Measurements from ENCODE around the gene LTBP1. TPM values are rescaled to one million over a fixed set of nuclear protein-coding genes. Genes with fewer than 3 reads are reported as not detected.

Gene LTBP1
- total and polyA plus RNA-seq, 2 of the 13 experiments (the other 11 are each of a cell fraction or from before 2014, with no cell fraction given), result 0.12 to 0.22 TPM

DNA sequence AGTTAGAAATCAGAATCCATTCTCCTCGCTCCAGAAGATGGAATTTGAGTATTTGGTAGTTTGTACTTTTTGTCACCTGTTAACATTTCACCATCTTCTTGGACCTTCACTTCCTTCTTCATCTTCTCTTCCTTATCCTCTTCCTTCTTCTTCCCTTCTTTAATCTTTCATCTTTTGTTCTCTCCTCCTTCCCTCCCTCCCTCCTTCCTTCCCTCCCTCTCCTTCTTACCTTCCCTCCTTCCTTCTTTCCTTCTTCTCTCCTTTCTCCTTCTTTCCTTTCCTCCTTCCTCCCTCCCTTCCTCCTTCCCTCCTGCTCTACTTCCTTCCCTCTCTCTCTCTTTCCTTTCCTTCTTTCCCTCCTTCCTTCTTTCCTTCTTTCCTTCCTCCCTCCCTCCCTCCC lies 31.1 kb upstream of the LTBP1 start:
- no TSS peak for BruUV-seq (replicated peaks)
- Histone ChIP-seq H3K9ac (ENCODE audit: insufficient read depth, low read depth, low read length) (no peak overlapping the region), H3K27me3 (ENCODE audit: control insufficient read depth in 1 of 2, insufficient read depth in 2 of 2, low read length in 2 of 2) (no peaks in the 10 kb centered on the region; a peak in 1 of 5 replicates), H4K20me1 (ENCODE audit: insufficient read depth, low read length) (no peaks in the 10 kb centered on the region), H3K36me3 (replicated peaks in 1 of 2; ENCODE audit: control insufficient read depth in 1 of 2, insufficient read depth in 2 of 2, low read length in 2 of 2) (no peaks in the 10 kb centered on the region), H2AFZ (ENCODE audit: low read length) (no peak overlapping the region), H3K9me3 (ENCODE audit: low read length) (no peaks in the 10 kb centered on the region), H3K4me3 (replicated peaks in 1 of 3; ENCODE audit: insufficient read depth in 1 of 3, low read depth in 2 of 3, low read length in 3 of 3) (no peak overlapping the region), H3K4me1 (ENCODE audit: insufficient read depth, low read length) (no peaks in the 10 kb centered on the region), H3K27ac (ENCODE audit: extremely low read length, insufficient read depth, low read length) (no peak overlapping the region), H3K4me2 (ENCODE audit: low read depth, low read length) (no peak overlapping the region), H3K79me2 (ENCODE audit: insufficient read depth, low read length) (no peaks in the 10 kb centered on the region)
- CTCF ChIA-PET (ENCODE audit: low intra/inter-chr PET ratio, low total read pairs), result no interaction called here
- intact Hi-C loops (cut with micrococcal nuclease; ENCODE audit: unreplicated experiment), result no loop called here
- FAIRE-seq, result no peak
- in situ Hi-C loops (cut with HindIII; ENCODE audit: extremely low pct_ligation_motif_present, low pct_unique_long_range_greater_than_20kb), result no loop called here
- POLR2A ChIA-PET, result no interaction called here
- WGBS (ENCODE audit: low lambda C conversion rate), result 2% methylated on average over 1 of the region's 1 CpG
- TF ChIP-seq ZNF232 (CRISPR knock-in tag; IDR thresholded peaks at IDR 0.05; ENCODE audit: borderline replicate concordance) (no peak), CEBPB (IDR thresholded peaks at IDR 0.05; ENCODE audit: borderline replicate concordance, low read depth, low read length) (no peak), NKX3-1 (CRISPR knock-in tag; IDR thresholded peaks at IDR 0.05) (no peak), FOXJ3 (CRISPR knock-in tag; IDR thresholded peaks at IDR 0.05; ENCODE audit: borderline replicate concordance) (no peak), BORCS8-MEF2B (CRISPR knock-in tag; IDR thresholded peaks at IDR 0.05) (no peak), KLF15 (CRISPR knock-in tag; IDR thresholded peaks at IDR 0.05; ENCODE audit: borderline replicate concordance) (no peak), SP5 (CRISPR knock-in tag; IDR thresholded peaks at IDR 0.05; ENCODE audit: borderline replicate concordance, low read depth) (no peak), ZSCAN22 (CRISPR knock-in tag; IDR thresholded peaks at IDR 0.05) (no peak), ZNF780A (CRISPR knock-in tag; IDR thresholded peaks at IDR 0.05) (no peak), ZNF274 (CRISPR knock-in tag; IDR thresholded peaks at IDR 0.05) (no peak), CBX2 (IDR thresholded peaks at IDR 0.05; ENCODE audit: low read depth, low read length) (no peak), CBX2 (CRISPR knock-in tag; IDR thresholded peaks at IDR 0.05; ENCODE audit: low read depth) (no peak), SNAI1 (CRISPR knock-in tag; IDR thresholded peaks at IDR 0.05; ENCODE audit: borderline replicate concordance) (no peak), ZNF709 (CRISPR knock-in tag; IDR thresholded peaks at IDR 0.05) (no peak), SUZ12 (IDR thresholded peaks at IDR 0.05; ENCODE audit: low read depth, low read length) (no peak), ZNF260 (CRISPR knock-in tag; IDR thresholded peaks at IDR 0.05; ENCODE audit: borderline replicate concordance, low read depth) (no peak)
- TF ChIP-seq, protein P1, sequence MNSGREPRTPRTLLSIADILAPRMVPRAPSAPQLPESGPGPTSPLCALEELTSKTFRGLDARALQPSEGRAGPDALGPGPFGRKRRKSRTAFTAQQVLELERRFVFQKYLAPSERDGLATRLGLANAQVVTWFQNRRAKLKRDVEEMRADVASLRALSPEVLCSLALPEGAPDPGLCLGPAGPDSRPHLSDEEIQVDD (CRISPR knock-in tag; IDR thresholded peaks at IDR 0.05; ENCODE audit: borderline replicate concordance), result no peak
- TF ChIP-seq, protein P2, sequence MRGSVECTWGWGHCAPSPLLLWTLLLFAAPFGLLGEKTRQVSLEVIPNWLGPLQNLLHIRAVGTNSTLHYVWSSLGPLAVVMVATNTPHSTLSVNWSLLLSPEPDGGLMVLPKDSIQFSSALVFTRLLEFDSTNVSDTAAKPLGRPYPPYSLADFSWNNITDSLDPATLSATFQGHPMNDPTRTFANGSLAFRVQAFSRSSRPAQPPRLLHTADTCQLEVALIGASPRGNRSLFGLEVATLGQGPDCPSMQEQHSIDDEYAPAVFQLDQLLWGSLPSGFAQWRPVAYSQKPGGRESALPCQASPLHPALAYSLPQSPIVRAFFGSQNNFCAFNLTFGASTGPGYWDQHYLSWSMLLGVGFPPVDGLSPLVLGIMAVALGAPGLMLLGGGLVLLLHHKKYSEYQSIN (CRISPR knock-in tag; IDR thresholded peaks at IDR 0.05; ENCODE audit: borderline replicate concordance), result no peak
- TF ChIP-seq, protein P3, sequence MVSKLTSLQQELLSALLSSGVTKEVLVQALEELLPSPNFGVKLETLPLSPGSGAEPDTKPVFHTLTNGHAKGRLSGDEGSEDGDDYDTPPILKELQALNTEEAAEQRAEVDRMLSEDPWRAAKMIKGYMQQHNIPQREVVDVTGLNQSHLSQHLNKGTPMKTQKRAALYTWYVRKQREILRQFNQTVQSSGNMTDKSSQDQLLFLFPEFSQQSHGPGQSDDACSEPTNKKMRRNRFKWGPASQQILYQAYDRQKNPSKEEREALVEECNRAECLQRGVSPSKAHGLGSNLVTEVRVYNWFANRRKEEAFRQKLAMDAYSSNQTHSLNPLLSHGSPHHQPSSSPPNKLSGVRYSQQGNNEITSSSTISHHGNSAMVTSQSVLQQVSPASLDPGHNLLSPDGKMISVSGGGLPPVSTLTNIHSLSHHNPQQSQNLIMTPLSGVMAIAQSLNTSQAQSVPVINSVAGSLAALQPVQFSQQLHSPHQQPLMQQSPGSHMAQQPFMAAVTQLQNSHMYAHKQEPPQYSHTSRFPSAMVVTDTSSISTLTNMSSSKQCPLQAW (CRISPR knock-in tag; IDR thresholded peaks at IDR 0.05), result no peak
- no peak for ATAC-seq
- no peak for DNase-seq (ENCODE audit: low spot score)

All from HepG2 (cell line).